ENCODE data around the gene PLEKHA4.
"Not testable (repeated sequence)": the region's sequence is repeated elsewhere in the genome, so short reads cannot be mapped to it uniquely, and the experiment has no call there.

PLEKHA4 gene

GRCh38 chr19:48887861-48888612, 19.6 kb upstream of the PLEKHA4 start:
- no peak for DNase-seq (ENCODE audit: low spot score)

- no peak for DNase-seq (ENCODE audit: low spot score)
These were observed 15.3 kb upstream of the PLEKHA4 start for GRCh38 chr19:48883726-48884125.

- DNase-seq (ENCODE audit: low spot score), result no peak
These were observed 13.6 kb upstream of the PLEKHA4 start for GRCh38 chr19:48881741-48882657.

DNA sequence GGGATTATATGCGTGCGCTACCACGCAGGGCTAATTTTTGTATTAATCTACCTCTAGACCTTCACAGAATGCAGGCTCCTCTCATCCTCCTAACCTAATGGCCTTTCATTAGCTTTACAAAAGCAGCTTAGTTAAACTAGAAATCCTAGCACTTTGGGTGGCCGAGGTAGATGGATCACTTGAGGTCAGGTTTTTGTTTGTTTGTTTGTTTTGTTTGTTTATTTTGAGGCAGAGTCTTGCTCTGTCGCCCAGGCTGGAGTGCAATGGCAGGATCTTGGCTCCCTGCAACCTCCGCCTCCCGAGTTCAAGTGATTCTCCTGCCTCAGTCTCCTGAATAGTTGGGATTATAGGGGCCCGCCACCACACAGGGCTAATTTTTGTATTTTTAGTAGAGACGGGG, 11.3 kb upstream of the PLEKHA4 start:
- not testable (repeated sequence) for DNase-seq (ENCODE audit: low spot score)

DNA sequence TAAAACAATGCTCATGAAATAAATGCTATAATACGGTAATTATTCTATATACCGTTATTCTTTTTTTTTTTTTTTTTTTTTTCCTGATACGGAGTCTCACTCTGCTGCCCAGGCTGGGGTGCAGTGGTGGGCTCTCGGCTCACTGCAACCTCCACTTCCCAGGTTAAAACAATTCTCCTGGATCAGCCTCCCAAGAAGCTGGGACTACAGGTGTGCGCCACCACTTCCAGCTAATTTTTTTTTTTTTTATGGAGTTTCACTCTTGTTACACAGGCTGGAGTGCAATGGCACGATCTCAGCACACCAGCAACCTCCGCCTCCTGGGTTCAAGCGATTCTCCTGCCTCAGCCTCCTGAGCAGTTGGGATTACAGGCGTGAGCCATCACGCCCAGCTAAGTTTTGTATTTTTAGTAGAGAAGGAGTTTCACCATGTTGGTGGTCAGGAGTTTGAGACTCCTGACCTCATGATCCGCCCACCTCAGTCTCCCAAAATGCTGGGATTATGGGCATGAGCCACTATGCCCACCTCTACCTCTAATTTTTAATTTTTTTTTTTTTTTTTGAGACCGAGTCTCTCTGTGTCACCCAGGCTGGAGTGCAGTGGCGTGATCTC, 10.7 kb upstream of the PLEKHA4 start:
- no peak for DNase-seq (ENCODE audit: low spot score)

- peak; percentile 27 for DNase-seq (ENCODE audit: low spot score)
These were observed 10.0 kb upstream of the PLEKHA4 start for GRCh38 chr19:48878196-48879024.

DNA sequence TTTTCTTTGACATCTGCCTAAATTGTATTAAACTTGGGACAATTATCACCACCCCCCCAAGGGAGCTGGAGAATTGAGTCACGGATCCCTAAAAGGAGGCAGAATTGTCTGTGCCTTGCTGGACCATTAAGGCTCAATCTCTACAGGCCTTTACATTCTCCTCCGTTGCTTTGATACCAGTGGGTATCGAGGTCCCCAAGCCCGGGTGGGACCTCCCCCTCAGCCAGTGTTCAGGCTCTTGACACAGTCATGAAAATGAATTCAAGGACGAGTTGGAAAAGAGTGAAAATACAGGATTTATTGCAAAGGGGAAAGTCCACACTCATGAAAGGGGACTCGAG, 9.4 kb upstream of the PLEKHA4 start:
- DNase-seq (ENCODE audit: low spot score), result no peak

- not testable (repeated sequence) for DNase-seq (ENCODE audit: low spot score)
These were observed 7.9 kb upstream of the PLEKHA4 start for GRCh38 chr19:48876043-48876981.

GRCh38 chr19:48874303-48875135, 6.1 kb upstream of the PLEKHA4 start:
- peak; percentile 54 for DNase-seq (ENCODE audit: low spot score)

- DNase-seq (ENCODE audit: low spot score), result peak; percentile 19
These were observed 5.3 kb upstream of the PLEKHA4 start for GRCh38 chr19:48873476-48874302.

GRCh38 chr19:48872884-48873475, 4.6 kb upstream of the PLEKHA4 start:
- DNase-seq (ENCODE audit: low spot score), result peak; percentile 88

DNA sequence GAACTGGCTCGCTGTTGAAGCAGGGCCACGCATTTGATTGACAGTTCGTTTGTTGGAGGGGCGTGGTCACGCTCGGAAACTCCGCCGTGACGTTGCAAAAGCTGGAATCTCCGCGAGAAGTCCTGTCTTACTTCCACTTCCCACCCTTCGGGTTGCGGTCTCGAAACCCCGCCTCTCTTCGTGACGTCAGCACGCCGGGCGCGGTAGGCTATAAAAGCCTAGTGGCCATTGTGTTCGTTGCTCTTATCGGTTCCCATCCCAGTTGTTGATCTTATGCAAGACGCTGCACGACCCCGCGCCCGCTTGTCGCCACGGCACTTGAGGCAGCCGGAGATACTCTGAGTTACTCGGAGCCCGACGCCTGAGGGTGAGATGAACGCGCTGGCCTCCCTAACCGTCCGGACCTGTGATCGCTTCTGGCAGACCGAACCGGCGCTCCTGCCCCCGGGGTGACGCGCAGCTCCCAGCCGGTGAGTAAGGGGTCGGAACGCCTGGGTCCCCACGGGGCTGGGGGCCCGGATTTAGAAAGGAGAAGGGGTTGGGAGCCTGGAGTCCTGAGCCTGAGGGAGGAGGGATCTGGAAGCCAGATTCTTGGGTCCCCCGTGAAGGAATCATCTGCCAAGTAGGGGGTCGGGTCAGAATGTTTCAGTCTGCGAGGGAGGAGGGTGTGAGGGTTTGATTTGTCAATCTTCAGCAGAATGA, 3.9 kb upstream of the PLEKHA4 start, which contains the start of gene PPP1R15A:
Gene PPP1R15A (plus strand): TSS at position 240 of the 702 bp plus-strand sequence. CDS start 813 bp downstream, outside the sequence.
- peak; percentile 96 for DNase-seq (ENCODE audit: low spot score)

GRCh38 chr19:48871471-48872181, 3.2 kb upstream of the PLEKHA4 start:
- DNase-seq (ENCODE audit: low spot score), result not testable (repeated sequence)

GRCh38 chr19:48870048-48870447, 1.6 kb upstream of the PLEKHA4 start:
- DNase-seq (ENCODE audit: low spot score), result no peak

- peak; percentile 33 for DNase-seq (ENCODE audit: low spot score)
These were observed 687 bp downstream of the PLEKHA4 start for GRCh38 chr19:48867746-48868113.

- DNase-seq (ENCODE audit: low spot score), result peak; percentile 6
These were observed 1.2 kb downstream of the PLEKHA4 start for GRCh38 chr19:48867123-48867745.

DNA sequence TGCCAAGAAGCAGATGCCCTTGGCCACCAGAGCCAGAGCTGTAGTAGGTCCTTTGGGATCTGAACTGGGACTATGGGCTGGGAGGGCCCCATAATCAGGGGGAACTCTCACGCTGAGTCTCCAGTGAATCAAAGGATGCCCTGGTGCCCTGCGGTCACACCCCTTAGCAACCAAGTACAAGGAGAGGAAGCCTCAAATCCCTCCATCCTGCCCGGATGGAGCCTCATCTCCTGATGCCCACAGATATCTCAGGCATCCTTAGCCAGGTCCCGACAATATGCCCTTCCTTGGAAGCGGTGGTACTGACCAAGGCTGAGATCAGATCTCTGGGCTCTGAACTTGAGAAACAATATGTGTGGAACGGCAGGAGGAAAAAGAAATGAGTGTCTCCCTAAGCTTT, 1.7 kb downstream of the PLEKHA4 start:
- no peak for DNase-seq (ENCODE audit: low spot score)

All from GM03348 (cell line).